Upper lobe of left lung (tissue), 6 donors: Measurements from ENCODE around the gene CHCHD6. TPM values are rescaled to one million over a fixed set of nuclear protein-coding genes. Genes with fewer than 3 reads are reported as not detected.

Source experiments
- ATAC-seq, 2 donors: fragments of 200-7000 bp; cut with Tn5 transposase; one replicate each; pipeline ENCODE4 v1.9.1; 2022; ENCODE audit warnings: mild to moderate bottlenecking in 2 of 2, moderate library complexity in 2 of 2; ENCODE audit not compliant: low FRiP score in 2 of 2
- DNase-seq, 2 donors: peaks; one replicate each; pipeline ENCODE4 v3.0.0-alpha.2; 2019 to 2020
- H3K27ac ChIP-seq, 4 donors: fragments of 200-600 bp; sonication (generic); one replicate each; pipeline ENCODE4 v1.5.1; 2016 to 2019
- H3K27me3 ChIP-seq, 4 donors: fragments of 200-600 bp; sonication (generic); one replicate each; pipeline ENCODE4 v1.5.1; 2017 to 2019
- H3K36me3 ChIP-seq, 4 donors: fragments of 200-600 bp; sonication (generic); one replicate each; pipeline ENCODE4 v1.5.1; 2016 to 2019
- H3K4me1 ChIP-seq, 4 donors: fragments of 200-600 bp; sonication (generic); one replicate each; pipeline ENCODE4 v1.5.1; 2018 to 2019
- H3K4me3 ChIP-seq, 4 donors: fragments of 200-600 bp; sonication (generic); one replicate each; pipeline ENCODE4 v1.5.1; 2017 to 2019; ENCODE audit warnings: mild to moderate bottlenecking in 2 of 4, moderate library complexity in 1 of 4
- H3K9me3 ChIP-seq, 4 donors: fragments of 200-600 bp; sonication (generic); one replicate each; pipeline ENCODE4 v1.5.1; 2018 to 2019
- CTCF ChIP-seq, 6 experiments: fragments of 450-650 bp in 4 of 6; fragments of 200-600 bp in 2 of 6; sonication (generic) in 2 of 6; IDR thresholded peaks; one replicate each; pipeline ENCODE4 v1.5.1; 2016 to 2019; ENCODE audit warnings: antibody characterized with exemption in 6 of 6
- EP300 ChIP-seq, 4 donors: sonication (generic); formaldehyde crosslinking; IDR thresholded peaks; one replicate each; pipeline ENCODE4 v1.5.1; 2017; ENCODE audit warnings: antibody characterized with exemption in 4 of 4, control low read depth in 2 of 4
- POLR2A ChIP-seq, 4 donors: fragments of 450-650 bp; IDR thresholded peaks; one replicate each; pipeline ENCODE4 v1.5.1; 2016 to 2017; ENCODE audit warnings: antibody characterized with exemption in 4 of 4, mild to moderate bottlenecking in 2 of 4
- POLR2AphosphoS5 ChIP-seq, 2 donors: sonication (generic); formaldehyde crosslinking; IDR thresholded peaks; one replicate each; pipeline ENCODE4 v1.5.1; 2017; ENCODE audit warnings: antibody characterized with exemption in 2 of 2
- WGBS, 2 donors: methylation state at CpG; one replicate each; pipeline ENCODE4 v1.1.5; 2017 to 2018; 5-methylcytosine and 5-hydroxymethylcytosine counted together
- total RNA-seq, 6 donors: library from RNA; depleted of rRNA in 4 of 6; stranded (reverse); fragments of >200 nt in 4 of 6; gene quantifications; one replicate each; pipeline versions ENCODE4 v1.1.0 to v1.2.1, GENCODE V29; 2016 to 2021
- donor health status: DM: no; HTN: no; CAD: no; lungs with moderate emphysema.
- donor health status: DM: no; HTN: yes; CAD: no; lungs with severe emphysema.

CHCHD6 gene
- total RNA-seq, 6 donors from 2014 or later = 16.6 to 35.6 (median 21.8) TPM

GRCh38 chr3:126937973-126938372 is 233.9 kb downstream of the CHCHD6 start:
- H3K27ac ChIP-seq = no peak overlapping the region
- 83 to 97% methylated on average over 5 to 7 of the region's 7 CpGs for WGBS, 2 donors
- no peak for DNase-seq
- TF ChIP-seq POLR2A (IDR thresholded peaks at IDR 0.05) (no peak), EP300 (IDR thresholded peaks at IDR 0.05) (no peak), CTCF (IDR thresholded peaks at IDR 0.05) (no peak)
- no peak overlapping the region for H3K4me3 ChIP-seq
- peaks cover 0 to 13% (median 1%) of the 10 kb centered on the region in 4 donors for H3K4me1 ChIP-seq
- no peaks in the 10 kb centered on the region for H3K9me3 ChIP-seq
- no peaks in the 10 kb centered on the region for H3K36me3 ChIP-seq
- no peaks in the 10 kb centered on the region for H3K27me3 ChIP-seq
- ATAC-seq = no peak

GRCh38 chr3:126938520-126939337 is 234.7 kb downstream of the CHCHD6 start:
- H3K9me3 ChIP-seq = no peaks in the 10 kb centered on the region
- H3K27ac ChIP-seq = no peak overlapping the region
- WGBS, 2 donors = 77 to 81% methylated on average over 8 of the region's 8 CpGs
- no peak for TF ChIP-seq POLR2A (IDR thresholded peaks at IDR 0.05)
- TF ChIP-seq CTCF (IDR thresholded peaks at IDR 0.05) = no peak
- TF ChIP-seq POLR2AphosphoS5 (IDR thresholded peaks at IDR 0.05) = no peak
- TF ChIP-seq EP300 (IDR thresholded peaks at IDR 0.05) = no peak
- peaks cover 0 to 13% (median 1%) of the 10 kb centered on the region in 4 donors for H3K4me1 ChIP-seq
- H3K4me3 ChIP-seq = no peak overlapping the region
- no peak for DNase-seq
- no peak for ATAC-seq
- no peaks in the 10 kb centered on the region for H3K36me3 ChIP-seq
- no peaks in the 10 kb centered on the region for H3K27me3 ChIP-seq

- Histone ChIP-seq H3K4me1 (peaks cover 0 to 13% (median 1%) of the 10 kb centered on the region in 4 donors), H3K27me3 (no peaks in the 10 kb centered on the region), H3K4me3 (no peak overlapping the region), H3K9me3 (no peaks in the 10 kb centered on the region), H3K27ac (no peak overlapping the region), H3K36me3 (no peaks in the 10 kb centered on the region)
- ATAC-seq = no peak
- DNase-seq = no peak
- WGBS, 2 donors = 64 to 75% methylated on average over 4 of the region's 4 CpGs
- TF ChIP-seq CTCF (IDR thresholded peaks at IDR 0.05) = no peak
- TF ChIP-seq POLR2A (IDR thresholded peaks at IDR 0.05) = no peak
- no peak for TF ChIP-seq POLR2AphosphoS5 (IDR thresholded peaks at IDR 0.05)
- TF ChIP-seq EP300 (IDR thresholded peaks at IDR 0.05) = no peak
Measured at GRCh38 chr3:126939338-126939718, 235.3 kb downstream of the CHCHD6 start.

- ATAC-seq (no peak), DNase-seq (no peak)
- no peak for TF ChIP-seq EP300 (IDR thresholded peaks at IDR 0.05)
- no peak for TF ChIP-seq POLR2AphosphoS5 (IDR thresholded peaks at IDR 0.05)
- TF ChIP-seq POLR2A (IDR thresholded peaks at IDR 0.05) = no peak
- no peak for TF ChIP-seq CTCF (IDR thresholded peaks at IDR 0.05)
- 81 to 90% methylated on average over 3 of the region's 3 CpGs for WGBS, 2 donors
- no peaks in the 10 kb centered on the region for H3K36me3 ChIP-seq
- H3K4me1 ChIP-seq = peaks cover 0 to 13% (median 1%) of the 10 kb centered on the region in 4 donors
- no peaks in the 10 kb centered on the region for H3K27me3 ChIP-seq
- no peak overlapping the region for H3K27ac ChIP-seq
- no peak overlapping the region for H3K4me3 ChIP-seq
- no peaks in the 10 kb centered on the region for H3K9me3 ChIP-seq
Measured at GRCh38 chr3:126939733-126940132, 235.7 kb downstream of the CHCHD6 start.
